Esophagus mucosa (tissue), 1 donor: ENCODE data around the gene FGF18. TPM values are rescaled to one million over a fixed set of nuclear protein-coding genes. Genes with fewer than 3 reads are reported as not detected.

Experiments
- ATAC-seq: fragments of 200-7000 bp; cut with Tn5 transposase; one replicate; pipeline ENCODE4 v1.9.1; 2020
- total RNA-seq: library from RNA; stranded (reverse); gene quantifications from one replicate; pipeline ENCODE4 v1.2.4, GENCODE V29; 2023
- donor health status: DM: yes; HTN: yes; CAD: no.

FGF18 gene
- total RNA-seq, 1 donor from 2014 or later = 0.08 TPM

DNA sequence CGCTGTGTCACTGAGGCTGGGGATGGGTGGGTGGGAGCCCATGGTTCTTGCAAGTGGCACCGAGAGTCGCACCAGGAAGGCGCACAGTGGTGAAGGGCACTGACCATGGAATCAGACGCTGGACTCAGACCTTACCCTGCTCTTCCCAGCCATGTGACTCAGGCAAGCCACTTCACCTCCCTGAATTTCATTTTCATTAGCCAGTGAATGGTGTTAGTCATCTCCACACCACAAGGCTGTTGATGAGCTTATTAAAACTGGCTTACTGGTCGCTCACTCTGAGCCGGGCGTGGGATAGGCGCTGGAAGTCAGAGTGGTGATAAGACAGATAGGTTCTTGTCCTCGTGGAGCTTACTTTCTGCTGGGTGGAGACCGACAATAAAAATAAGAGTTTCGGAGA is 25.1 kb downstream of the FGF18 start:
- peak; percentile 44 for ATAC-seq

DNA sequence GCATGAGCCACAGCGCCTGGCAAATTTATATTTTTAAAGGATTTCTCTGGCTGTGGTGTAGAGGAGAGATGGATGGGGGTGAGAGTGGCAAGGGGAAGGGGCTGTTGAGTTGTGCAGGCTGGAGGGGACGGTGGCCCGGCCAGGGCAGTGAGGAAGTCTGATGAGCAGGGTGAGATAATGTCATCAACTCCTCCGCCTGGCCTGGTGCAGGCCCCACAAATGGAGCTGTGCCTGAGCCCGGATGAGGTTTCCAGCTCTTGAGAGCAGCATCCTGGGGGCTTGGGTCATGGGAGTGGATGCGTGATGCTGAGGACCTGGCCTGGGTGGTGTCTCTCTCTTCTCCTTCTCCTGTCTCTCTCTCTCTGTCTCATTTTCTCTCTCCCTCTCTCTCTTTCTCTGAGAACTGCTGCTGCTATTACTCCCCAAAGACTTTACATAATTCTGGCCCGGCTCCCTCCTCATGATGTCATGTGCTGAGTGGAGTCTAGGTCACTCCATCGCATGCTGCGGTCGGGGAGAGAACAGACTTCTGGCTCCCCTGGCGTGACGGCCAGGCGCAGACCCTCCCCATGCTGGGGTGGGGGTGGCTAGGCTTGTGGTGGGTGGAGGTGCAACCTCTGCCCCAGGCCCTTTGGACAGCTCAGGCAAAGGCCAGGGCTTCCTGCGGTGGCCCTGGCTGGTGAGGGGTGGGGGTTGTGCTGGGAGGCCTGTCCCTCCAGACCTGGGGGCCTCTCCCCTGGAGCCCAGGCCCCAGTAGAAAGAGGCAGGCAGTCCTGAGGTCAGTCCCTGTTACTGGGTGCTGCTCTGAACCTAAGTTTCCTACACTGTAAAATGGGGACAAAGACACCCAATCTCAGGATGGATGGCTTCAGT is 26.4 kb downstream of the FGF18 start:
- no peak for ATAC-seq

DNA sequence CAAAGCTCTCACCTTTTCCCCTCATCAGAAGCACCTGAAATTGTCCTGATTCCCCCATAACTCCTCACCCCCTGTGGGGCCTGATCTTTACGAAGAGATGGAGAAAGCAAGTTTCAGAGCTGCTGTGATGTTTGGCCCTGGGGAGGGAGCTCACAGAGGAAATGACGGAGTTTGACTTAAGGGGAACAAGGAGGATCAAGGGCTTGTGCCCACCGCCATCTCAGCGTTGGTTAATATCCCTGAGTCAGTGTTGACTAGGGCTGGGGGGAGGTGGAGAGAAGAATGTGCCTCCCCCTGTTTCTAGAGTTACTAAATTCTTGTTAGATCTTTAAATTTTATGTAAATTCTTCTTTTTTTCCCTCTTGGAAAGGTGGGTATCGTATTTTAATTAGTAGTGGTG is 27.8 kb downstream of the FGF18 start:
- ATAC-seq = no peak

DNA sequence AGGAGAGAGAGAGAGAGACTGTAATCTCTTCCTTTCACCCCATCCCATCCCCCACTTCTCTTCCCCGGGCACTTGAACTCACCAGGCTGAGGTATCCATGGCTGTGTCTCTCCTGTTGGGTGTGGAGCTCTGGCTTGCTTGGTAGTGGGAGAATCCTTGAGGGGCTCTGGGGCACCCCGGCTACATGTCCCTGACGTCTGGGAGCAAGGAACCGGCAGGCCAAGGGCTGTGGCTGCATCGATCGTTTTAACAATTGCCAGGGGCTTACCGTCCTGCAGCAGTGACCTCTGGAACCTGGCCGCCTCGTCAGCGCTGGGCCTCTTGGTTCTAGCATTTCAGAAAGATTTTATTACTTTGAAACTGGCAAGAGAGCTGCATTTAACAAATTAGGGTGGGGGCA is 30.0 kb downstream of the FGF18 start:
- no peak for ATAC-seq

DNA sequence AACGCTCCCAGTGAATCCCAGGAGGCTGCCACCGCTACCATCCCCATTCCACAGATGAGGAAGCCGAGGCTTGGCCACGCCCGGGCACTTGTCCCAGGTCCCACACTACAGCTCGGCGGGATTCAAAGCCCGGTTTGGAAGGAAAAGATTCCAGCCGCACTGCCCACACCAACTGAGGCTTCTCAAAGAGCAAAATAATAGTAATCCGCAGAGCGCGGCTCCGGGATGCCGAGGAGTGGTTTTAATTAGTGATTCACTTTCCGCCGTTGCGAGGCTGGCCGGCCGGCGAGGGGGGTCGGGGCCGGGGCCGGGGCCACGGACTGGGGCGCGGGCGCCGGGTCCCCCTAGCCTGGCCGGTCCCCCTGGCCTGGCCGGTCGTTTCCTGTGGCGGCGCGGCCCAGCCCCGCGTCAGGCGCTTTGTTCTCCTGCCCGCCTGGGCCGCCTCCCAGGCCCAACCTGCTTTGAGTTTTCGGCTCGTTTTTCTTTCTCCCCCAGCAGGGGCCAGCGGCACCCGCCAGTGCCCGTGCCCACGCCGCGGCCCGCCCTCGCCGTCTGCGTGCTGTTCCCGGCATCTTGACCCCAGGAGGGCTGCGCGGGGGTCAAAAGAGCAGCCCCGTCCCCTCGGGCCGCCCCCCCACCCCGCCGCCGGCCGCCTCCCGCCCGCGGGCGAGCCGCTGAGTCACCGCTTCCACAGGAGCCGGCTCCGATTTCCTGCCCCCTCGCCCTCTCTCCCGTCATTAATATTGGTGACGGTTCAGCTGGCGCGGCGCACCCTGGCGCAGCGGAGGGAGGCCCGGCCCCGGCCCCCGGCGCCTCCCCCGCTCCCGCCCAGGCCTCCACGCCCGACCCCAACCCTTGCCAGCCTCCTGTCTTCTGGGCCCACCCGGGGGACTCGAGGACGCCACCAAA is 31.2 kb downstream of the FGF18 start:
- ATAC-seq = peak; percentile 80

DNA sequence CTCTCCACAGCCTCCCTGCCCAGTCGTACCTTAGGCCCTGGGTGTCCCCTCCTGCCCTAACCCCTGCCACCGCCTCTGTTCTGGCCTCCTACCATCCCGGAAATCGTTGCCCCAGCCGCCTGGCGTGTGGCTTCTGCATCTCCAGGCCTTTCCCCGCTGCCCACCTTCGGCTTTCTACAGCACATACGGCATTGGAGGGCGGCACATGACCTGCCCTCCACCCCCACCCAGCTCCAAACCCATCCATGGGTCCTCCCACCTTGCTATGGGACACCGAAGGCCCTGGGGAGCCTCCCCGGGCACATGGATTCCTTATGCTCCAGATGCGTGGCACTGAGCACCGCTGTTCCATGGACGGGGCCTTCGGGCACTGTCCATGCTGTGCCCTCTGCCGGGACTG is 32.0 kb downstream of the FGF18 start:
- peak; percentile 6 for ATAC-seq

DNA sequence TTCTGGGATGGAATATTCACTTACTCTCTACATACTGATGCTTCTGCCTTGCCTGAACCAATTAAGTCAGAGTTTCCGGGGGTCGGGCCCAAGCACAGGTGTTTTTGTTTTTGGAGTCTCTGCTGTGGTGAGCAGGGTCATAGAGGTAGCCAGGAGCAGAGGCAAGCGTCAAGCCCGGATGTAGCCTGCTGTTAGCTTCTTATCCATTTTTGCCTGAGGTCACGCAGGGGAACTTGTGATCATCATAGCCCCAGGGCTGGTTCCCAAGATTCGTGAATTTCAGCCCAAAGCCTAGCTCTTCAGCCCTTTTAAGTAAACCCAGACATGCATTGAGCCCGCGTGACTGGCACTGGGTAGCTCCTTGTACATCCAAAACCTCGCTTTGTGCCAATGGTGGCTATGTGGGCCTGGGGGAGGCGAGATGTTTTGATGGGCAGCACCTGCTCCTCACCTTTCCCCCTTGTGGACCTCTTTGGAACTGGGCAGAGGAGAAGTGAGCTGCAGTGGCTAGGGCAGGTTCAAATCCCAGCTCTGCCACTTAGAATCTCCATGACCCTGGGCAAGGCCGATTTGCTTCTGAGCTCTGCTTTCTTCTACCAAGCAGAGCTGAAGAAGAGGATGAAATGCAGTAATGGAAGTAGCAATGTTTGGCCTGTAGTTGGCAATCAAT is 33.7 kb downstream of the FGF18 start:
- no peak for ATAC-seq

DNA sequence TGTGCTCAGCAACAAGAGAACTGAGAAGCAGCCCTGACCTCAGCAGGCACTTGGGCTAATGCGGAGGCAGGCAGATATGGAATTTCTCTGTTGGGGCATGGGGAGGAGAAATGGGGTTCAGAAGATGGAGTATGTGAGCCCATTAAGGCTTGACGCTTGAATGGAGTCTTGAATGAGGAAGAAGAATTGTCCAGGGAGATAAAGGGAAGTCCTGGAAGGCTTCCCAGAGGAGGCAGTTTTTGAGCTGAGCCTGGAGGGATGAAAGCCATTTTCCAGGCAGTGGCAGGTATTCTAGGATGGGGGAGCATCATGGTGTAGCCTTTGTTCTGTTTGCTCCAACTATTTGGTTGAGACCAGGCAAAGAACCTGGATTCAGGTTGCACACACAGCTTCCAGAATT is 34.5 kb downstream of the FGF18 start:
- ATAC-seq = no peak

DNA sequence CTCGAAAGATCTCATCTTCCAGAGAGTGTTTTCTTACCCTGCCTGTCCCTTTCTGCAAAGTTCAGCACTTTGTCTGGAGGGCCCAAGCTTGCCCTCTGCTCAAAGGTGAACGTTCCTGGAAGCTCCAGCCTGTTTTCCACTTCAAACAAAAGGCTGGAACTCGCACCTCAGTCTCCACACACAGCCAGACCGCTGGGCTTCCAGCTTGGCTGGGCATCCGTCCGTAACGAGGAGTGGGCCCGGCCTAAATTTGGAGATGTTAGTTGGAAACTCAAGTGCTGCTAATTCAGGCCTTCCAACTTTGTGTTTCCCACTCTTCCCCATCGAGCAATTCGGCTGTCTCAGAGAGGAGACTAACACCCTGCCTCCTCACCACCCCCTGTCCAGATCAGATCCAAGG is 35.1 kb downstream of the FGF18 start:
- ATAC-seq = no peak

DNA sequence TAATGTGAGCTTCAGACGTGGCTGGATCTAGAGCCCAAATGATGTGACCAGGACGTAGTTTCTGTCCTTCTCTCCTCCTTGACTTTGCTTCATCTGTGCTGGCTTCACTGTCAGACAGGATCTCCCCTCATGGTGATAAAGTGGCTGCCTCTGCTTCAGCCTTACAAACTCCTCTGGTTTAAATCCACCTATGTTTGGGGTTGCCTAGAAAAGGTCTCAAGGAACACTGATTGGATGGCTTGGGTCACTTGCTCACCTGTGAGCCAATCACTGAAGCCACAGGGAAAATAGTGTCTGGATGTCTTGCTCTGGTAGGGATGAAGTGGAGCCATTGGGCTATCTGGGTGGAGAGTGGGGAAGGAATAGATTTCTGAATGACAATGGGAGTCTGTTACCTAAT is 36.1 kb downstream of the FGF18 start:
- no peak for ATAC-seq

DNA sequence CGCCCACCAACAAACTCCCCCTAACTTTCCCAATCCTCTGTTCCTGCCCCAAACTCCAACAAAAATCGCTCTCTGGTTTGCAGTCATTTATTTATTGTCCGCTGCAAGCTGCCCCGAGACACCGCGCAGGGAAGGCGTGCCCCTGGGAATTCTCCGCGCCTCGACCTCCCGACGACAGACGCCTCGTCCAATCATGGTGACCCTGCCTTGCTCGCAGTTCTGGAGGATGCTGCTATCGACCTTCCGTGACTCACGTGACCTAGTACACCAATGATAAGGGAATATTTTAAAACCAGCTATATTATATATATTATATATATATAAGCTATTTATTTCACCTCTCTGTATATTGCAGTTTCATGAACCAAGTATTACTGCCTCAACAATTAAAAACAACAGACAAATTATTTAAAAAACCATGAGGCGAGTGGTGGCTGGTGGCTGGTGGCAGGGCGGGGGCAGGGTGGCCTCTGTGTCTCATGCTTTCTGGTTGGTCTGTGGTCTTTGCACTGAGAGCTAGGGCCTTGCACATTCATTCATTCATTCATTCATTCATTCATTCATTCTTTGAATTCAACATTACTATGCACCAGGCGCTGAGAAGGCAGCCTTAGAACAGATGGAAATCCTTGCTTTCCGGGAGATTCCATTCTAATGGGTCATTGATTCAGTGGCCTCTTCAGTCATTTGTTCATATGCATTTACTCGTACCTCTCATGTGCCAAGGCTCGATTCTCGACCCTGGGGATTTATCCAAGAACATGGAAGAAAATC is 37.9 kb downstream of the FGF18 start:
- ATAC-seq = no peak

DNA sequence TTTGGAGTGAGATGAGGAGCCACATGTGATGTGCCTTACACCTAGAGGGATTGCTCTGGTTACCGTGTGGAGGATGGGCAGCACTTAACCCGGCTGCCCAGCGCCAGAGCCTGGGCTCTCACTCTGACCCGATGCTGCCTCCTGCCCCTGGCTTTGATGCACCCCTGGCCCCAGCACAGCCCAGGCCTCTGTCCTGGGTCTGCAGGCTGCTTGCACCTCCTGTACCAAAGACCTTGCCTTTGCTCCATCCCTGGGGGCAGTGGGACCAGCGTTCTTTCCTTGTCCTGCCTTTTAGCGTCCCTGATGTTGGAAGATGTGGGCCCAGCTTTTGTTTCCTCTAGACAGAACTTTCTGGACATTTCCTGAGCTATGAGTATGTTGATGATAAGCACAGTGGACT is 40.4 kb downstream of the FGF18 start:
- no peak for ATAC-seq

DNA sequence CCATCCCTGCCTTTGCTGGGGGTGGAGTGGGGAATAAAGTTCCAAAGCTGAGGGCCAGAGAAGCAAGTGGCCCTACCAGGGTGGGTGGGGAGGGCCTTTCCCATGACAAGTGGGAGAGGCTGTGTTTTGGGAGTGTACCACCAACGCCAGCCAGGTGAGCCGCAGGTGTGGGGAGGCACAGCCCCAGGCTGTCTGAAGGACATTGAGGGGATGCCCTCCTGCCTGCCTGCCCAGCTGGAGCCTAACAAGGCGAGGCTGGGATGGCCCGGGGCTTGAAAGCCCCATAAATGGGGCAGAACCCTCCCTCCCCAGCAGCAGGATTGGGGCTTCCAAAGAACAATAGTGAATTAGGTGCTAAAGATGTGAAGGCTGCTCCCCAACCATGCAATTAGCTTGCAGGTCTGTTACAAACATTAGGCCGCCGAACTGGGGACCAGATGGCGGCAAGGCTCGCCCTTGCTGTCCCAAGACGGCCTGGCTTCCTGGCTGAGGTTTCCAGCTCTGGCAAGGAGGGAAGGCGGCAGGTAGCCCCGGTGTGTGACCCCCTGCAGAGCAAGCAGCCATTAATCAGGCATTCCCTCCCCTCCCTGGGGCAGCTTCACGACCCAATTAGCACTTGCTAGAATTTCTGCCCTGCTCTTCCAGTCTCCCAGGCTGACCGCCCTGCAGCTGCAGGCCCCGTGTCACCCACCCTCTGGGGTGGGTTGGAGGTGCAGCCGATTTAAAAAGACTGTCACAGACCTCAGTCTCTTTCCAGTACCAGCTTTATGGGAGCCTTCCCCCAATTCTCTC is 42.9 kb downstream of the FGF18 start:
- no peak for ATAC-seq

DNA sequence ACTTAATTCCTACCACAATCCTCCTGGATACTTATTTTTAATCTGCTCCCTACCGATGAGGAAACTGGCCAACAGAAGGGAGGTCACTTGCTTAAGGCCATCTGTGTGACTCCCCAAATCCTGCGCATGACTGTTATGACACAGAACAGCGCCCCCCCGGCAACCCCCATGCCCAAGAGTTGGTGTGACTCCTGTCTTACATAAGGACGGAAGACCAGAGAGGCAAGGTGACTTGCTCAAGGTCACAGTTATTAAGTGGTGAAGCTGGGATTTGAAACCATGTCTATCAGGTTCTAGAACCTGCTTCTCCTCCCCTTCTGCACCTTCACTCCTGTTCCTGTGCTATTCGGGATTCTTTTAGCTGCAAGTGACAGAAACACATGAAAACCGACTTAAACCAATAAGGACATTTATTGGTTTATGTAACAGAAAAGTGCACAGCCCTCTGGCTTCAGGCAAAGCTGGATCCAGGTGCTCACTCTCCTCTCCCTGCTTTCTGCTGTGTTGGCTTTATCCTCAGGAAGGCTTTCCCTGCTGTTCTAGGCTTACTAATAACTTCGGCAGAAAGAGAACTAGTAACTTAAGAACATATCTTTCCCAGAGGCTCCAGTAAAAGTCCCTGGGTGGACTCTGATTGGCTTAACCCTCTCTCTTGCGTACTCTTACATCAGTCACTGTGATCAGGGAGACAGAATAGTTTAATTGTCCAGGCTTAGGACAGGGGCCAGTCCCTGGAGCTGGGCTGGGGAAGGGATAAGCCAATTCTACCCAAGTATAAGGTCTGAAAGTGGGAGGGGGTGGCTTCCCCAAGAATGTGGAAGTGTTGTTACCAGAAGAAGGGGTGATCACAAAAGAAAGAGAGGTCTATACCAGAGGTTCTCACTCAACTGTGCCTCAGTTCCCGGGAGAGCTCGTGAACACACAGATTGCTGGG is 43.7 kb downstream of the FGF18 start:
- ATAC-seq = no peak

DNA sequence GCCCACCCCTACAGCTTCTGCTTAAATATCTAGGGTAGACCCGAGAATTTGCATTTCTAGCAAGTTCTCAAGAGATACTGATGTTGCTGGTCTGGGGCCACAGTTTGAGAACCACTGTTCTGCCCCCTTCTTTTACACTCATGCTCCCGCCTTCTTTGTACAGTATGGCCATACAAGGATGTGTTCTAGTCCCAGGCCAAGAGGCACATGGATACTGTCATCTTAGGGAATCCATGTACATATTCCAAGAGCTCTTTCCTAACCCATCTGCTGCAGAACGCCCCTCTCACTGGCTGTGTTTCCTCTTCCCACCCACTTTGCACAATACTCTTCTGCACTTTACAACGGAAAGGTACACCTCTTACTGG is 44.4 kb downstream of the FGF18 start:
- ATAC-seq = no peak

DNA sequence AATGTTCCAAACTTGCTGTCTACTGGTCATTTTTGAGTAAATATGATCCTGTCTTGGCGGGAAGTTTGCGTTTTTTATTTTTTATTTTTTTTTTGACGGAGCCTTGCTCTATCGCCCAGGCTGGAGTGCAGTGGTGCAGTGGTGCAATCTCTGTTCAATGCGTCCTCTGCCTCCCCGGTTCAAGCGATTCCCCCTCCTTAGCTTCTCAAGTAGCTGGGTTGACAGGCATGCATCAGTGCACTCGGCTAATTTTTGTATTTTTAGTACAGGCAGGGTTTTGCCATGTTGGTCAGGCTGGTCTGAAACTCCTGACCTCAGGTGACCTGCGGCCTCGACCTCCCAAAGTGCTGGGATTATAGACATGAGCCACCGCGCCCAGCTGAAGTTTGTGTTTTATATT is 45.4 kb downstream of the FGF18 start:
- ATAC-seq = no peak

DNA sequence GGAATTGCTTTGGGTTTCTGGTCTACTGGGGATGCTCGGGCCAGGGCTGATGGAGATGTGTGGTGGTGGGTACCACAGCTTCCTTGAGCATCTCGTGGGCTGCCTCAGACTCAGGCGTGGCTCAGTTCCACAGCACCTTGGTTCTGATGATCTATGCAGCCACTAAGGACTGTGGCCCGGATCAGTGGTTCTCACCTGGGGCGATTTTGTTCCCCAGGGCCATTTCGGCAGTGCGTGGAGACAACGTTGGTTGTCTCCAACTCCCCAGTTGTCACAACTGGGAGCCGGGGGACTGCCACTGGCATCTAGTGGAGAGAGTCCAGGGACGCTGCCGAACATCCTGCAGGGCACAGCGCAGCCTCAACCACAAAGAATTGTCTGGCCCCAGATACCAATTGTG is 47.7 kb downstream of the FGF18 start:
- ATAC-seq = no peak

DNA sequence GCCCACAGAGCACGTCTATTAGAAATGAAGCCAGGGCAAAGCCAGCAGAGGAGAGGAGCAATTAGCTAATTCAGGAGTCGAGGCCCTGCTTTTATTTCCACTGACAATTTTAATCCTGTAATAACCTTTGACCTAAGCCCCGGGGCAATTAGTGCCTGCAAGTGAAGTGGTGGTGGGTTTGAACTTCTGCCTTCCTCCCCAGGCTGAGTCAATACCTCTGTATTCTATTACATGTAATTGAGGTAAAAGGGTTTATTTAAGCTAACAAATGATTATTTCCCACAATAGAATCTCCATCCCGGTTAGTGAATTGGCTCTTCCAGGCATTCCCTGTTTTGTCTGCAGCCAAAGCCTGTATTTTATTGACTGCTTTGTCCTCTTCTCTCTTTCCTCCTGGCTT is 49.9 kb downstream of the FGF18 start:
- ATAC-seq = no peak

DNA sequence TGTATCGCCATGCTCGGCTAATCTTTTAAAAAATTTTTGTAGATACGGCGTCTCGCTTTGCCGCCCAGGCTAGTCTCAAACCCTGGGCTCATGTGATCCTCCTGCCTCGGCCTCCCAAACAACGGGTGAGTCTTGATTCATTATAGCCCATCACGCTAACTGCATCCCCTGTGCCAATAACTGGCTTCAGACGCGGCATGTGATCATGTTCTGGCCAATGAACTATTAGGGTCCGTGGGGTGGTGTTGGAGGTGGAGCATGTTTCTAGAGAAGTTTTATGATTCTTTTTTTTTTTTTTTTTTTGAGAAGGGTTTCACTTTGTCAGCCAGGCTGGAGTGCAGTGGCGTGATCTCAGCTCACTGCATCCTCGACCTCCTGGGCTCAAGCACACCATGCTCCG is 51.0 kb downstream of the FGF18 start:
- no peak for ATAC-seq

DNA sequence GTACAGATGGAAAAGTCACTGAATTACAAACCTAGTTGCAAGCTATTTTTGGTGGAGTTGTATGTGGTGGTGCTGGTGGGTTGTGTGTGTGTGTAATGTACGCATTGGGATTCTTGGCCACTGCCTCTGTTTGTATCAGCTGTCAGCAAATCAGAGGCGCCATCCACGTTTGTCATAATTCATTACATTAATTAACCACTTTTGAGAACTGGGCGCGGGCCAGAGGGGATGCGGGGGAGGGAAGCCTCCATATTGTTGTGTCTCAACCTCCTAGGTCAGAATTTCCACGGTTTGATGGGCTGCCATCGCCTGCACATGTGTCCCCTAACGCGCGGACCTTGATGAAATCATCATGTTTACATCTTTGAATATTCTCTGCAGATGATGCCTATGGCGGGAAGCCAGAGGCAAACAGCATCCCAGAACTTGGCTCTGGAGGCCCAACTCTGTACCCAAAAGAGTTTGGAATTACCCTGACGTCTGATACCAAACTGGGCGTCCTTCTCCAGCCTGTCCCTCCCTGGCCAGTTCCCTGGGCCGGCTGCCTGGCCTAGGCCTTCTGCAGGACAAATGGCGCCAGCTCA is 54.9 kb downstream of the FGF18 start:
- ATAC-seq = no peak
